Neural cell (in vitro differentiated cells): ENCODE results near the gene TNNT2. TPM values are rescaled to one million over a fixed set of nuclear protein-coding genes. Genes with fewer than 3 reads are reported as not detected.

Experiments
- H2AFZ ChIP-seq: fragments of 200-600, 300-800 bp; sonication (generic), shearing (Covaris generic); 2 replicates; pipeline ENCODE4 v1.6.0; 2014; ENCODE audit warnings: low read depth, mild to moderate bottlenecking, antibody characterized with exemption, low read length, moderate library complexity
- H3F3A ChIP-seq: fragments of 200-600 bp; shearing (Covaris generic); 2 replicates; pipeline ENCODE4 v1.6.1; 2016; ENCODE audit warnings: mild to moderate bottlenecking, moderate library complexity, mixed read lengths, antibody characterized with exemption, low read length; ENCODE audit not compliant: insufficient read depth, poor library complexity, severe bottlenecking
- H3K27ac ChIP-seq: fragments of 200-600, 300-800 bp; sonication (generic), shearing (Covaris generic); 2 replicates; pipeline ENCODE4 v1.5.1; 2014; ENCODE audit warnings: mild to moderate bottlenecking, low read length, moderate library complexity
- H3K27me3 ChIP-seq: fragments of 300-800, 200-600 bp; sonication (generic), shearing (Covaris generic); 2 replicates; pipeline ENCODE4 v1.6.0; 2014; ENCODE audit warnings: mild to moderate bottlenecking, low read depth, low read length, moderate library complexity; ENCODE audit not compliant: insufficient read depth
- H3K36me3 ChIP-seq: fragments of 300-800, 200-600 bp; sonication (generic), shearing (Covaris generic); 2 replicates; pipeline ENCODE4 v1.5.1; 2014; ENCODE audit warnings: mild to moderate bottlenecking, antibody characterized with exemption, low read length, moderate library complexity; ENCODE audit not compliant: insufficient read depth
- H3K4me2 ChIP-seq: fragments of 300-800, 200-600 bp; sonication (generic), shearing (Covaris generic); 2 replicates; pipeline ENCODE4 v1.6.0; 2014; ENCODE audit warnings: mild to moderate bottlenecking, low read length
- H3K4me3 ChIP-seq: fragments of 300-800, 200-600 bp; sonication (generic), shearing (Covaris generic); 2 replicates; pipeline ENCODE4 v1.5.1; 2014; ENCODE audit warnings: mild to moderate bottlenecking, low read length, moderate library complexity
- H3K79me2 ChIP-seq: fragments of 200-600 bp; shearing (Covaris generic); replicated peaks from 2 replicates; pipeline ENCODE4 v1.6.0; 2014; ENCODE audit warnings: mild to moderate bottlenecking, low read length, moderate library complexity; ENCODE audit not compliant: insufficient read depth
- H3K9ac ChIP-seq: fragments of 300-800, 200-600 bp; sonication (generic), shearing (Covaris generic); 2 replicates; pipeline ENCODE4 v1.6.1; 2016; ENCODE audit warnings: mild to moderate bottlenecking, low read length, mixed read lengths
- H3K9me2 ChIP-seq: fragments of 200-600 bp; shearing (Covaris generic); 2 replicates; pipeline ENCODE4 v1.6.1; 2016; ENCODE audit warnings: mild to moderate bottlenecking, low read length, mixed read lengths; ENCODE audit not compliant: insufficient read depth
- H3K9me3 ChIP-seq: fragments of 200-600, 300-800 bp; sonication (generic), shearing (Covaris generic); 2 replicates; pipeline ENCODE4 v1.6.1; 2016; ENCODE audit warnings: mild to moderate bottlenecking, mixed run types, low read length, moderate library complexity, mixed read lengths
- H4K20me1 ChIP-seq: fragments of 200-600 bp; shearing (Covaris generic); 2 replicates; pipeline ENCODE4 v1.6.1; 2016; ENCODE audit warnings: mild to moderate bottlenecking, mixed run types; ENCODE audit not compliant: insufficient read depth
- EP300 ChIP-seq: fragments of 450-650 bp; conservative IDR thresholded peaks from 2 replicates; pipeline ENCODE4 v1.6.1; 2014; ENCODE audit warnings: antibody characterized with exemption, mild to moderate bottlenecking, moderate library complexity; ENCODE audit not compliant: poor library complexity, severe bottlenecking
- EZH2 ChIP-seq: fragments of 200-600, 300-800 bp; shearing (Covaris generic), sonication (generic); IDR thresholded peaks from 2 replicates; pipeline ENCODE4 v1.6.1; 2014; ENCODE audit warnings: antibody characterized with exemption, low read length, borderline replicate concordance, mild to moderate bottlenecking; ENCODE audit not compliant: insufficient read depth, poor library complexity, severe bottlenecking
- MXI1 ChIP-seq: fragments of 450-650 bp; conservative IDR thresholded peaks from 2 replicates; pipeline ENCODE4 v1.6.1; 2014; ENCODE audit warnings: antibody characterized with exemption, mild to moderate bottlenecking; ENCODE audit not compliant: poor library complexity, severe bottlenecking
- POLR2AphosphoS5 ChIP-seq: IDR thresholded peaks from 2 replicates; pipeline ENCODE4 v1.6.1; 2012
- RAD21 ChIP-seq: fragments of 450-650 bp; conservative IDR thresholded peaks from 2 replicates; pipeline ENCODE4 v1.6.1; 2014; ENCODE audit warnings: antibody characterized with exemption, mild to moderate bottlenecking, moderate library complexity
- SMC3 ChIP-seq: fragments of 450-650 bp; conservative IDR thresholded peaks from 2 replicates; pipeline ENCODE4 v1.6.1; 2014; ENCODE audit warnings: antibody characterized with exemption, mild to moderate bottlenecking, moderate library complexity; ENCODE audit not compliant: poor library complexity
- TAF1 ChIP-seq: IDR thresholded peaks from 2 replicates; pipeline ENCODE4 v1.6.1; 2012; ENCODE audit warnings: low read depth
- polyA plus RNA-seq: library from polyadenylated mRNA; depleted of rRNA; stranded (reverse); fragments of >200 nt; gene quantifications from 2 replicates; pipeline ENCODE4 v1.2.3, GENCODE V29; 2014
- TF ChIP-seq, protein P1 (sequence below): IDR thresholded peaks from 2 replicates; pipeline ENCODE4 v1.6.1; 2012; ENCODE audit warnings: borderline replicate concordance
- TF ChIP-seq, protein P2 (sequence below): fragments of 450-650 bp; IDR thresholded peaks from 2 replicates; pipeline ENCODE4 v1.5.1; 2014; ENCODE audit warnings: antibody characterized with exemption, mild to moderate bottlenecking, moderate library complexity; ENCODE audit not compliant: poor library complexity, severe bottlenecking

The TNNT2 gene
- polyA plus RNA-seq, 1 donor from 2014 or later: not detected

DNA sequence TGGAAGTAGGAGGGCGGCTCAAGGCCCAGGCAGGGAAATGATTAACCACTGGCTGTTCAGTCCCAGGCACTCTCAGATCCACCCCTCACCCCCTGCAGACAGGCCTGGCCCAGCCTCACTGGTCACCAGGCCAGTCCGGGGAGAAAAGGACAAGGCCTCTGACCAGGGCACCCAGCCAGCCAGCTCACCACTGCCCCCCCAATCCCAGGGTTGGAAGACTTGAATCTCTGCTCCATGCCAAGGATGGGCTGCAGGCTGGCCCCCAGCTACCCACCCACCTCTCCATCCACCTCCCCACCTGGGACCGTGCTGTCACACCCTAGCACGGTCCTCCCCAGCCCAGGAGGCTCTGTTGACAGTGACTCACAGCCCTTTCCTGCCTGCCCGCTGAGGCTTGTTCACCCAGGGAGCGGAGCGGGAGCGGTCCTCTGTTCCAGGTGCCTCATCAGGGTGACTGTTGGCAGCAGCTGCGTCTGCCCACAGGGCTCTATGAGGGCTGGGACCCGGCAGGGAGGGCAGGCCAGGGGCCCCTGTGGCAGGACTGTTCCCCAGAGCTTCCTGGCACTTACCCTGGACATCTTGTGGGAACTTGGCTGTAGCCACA is 19.5 kb upstream of the TNNT2 start:
- H3K9ac ChIP-seq: no peak overlapping the region
- H4K20me1 ChIP-seq: no peaks in the 10 kb centered on the region
- TF ChIP-seq, protein P1, sequence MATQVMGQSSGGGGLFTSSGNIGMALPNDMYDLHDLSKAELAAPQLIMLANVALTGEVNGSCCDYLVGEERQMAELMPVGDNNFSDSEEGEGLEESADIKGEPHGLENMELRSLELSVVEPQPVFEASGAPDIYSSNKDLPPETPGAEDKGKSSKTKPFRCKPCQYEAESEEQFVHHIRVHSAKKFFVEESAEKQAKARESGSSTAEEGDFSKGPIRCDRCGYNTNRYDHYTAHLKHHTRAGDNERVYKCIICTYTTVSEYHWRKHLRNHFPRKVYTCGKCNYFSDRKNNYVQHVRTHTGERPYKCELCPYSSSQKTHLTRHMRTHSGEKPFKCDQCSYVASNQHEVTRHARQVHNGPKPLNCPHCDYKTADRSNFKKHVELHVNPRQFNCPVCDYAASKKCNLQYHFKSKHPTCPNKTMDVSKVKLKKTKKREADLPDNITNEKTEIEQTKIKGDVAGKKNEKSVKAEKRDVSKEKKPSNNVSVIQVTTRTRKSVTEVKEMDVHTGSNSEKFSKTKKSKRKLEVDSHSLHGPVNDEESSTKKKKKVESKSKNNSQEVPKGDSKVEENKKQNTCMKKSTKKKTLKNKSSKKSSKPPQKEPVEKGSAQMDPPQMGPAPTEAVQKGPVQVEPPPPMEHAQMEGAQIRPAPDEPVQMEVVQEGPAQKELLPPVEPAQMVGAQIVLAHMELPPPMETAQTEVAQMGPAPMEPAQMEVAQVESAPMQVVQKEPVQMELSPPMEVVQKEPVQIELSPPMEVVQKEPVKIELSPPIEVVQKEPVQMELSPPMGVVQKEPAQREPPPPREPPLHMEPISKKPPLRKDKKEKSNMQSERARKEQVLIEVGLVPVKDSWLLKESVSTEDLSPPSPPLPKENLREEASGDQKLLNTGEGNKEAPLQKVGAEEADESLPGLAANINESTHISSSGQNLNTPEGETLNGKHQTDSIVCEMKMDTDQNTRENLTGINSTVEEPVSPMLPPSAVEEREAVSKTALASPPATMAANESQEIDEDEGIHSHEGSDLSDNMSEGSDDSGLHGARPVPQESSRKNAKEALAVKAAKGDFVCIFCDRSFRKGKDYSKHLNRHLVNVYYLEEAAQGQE: no peak
- TF ChIP-seq SMC3 (no peak), POLR2AphosphoS5 (no peak), MXI1 (no peak), RAD21 (no peak), EP300 (no peak), TAF1 (no peak), EZH2 (no peak)
- TF ChIP-seq, protein P2, sequence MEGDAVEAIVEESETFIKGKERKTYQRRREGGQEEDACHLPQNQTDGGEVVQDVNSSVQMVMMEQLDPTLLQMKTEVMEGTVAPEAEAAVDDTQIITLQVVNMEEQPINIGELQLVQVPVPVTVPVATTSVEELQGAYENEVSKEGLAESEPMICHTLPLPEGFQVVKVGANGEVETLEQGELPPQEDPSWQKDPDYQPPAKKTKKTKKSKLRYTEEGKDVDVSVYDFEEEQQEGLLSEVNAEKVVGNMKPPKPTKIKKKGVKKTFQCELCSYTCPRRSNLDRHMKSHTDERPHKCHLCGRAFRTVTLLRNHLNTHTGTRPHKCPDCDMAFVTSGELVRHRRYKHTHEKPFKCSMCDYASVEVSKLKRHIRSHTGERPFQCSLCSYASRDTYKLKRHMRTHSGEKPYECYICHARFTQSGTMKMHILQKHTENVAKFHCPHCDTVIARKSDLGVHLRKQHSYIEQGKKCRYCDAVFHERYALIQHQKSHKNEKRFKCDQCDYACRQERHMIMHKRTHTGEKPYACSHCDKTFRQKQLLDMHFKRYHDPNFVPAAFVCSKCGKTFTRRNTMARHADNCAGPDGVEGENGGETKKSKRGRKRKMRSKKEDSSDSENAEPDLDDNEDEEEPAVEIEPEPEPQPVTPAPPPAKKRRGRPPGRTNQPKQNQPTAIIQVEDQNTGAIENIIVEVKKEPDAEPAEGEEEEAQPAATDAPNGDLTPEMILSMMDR: no peak
- H3K27me3 ChIP-seq: peaks cover 49% of the 10 kb centered on the region
- H3K36me3 ChIP-seq: no peaks in the 10 kb centered on the region
- H2AFZ ChIP-seq: no peak overlapping the region
- no peaks in the 10 kb centered on the region for H3K79me2 ChIP-seq
- no peaks in the 10 kb centered on the region for H3F3A ChIP-seq
- H3K4me3 ChIP-seq: no peak overlapping the region
- H3K9me3 ChIP-seq: no peaks in the 10 kb centered on the region
- no peaks in the 10 kb centered on the region for H3K9me2 ChIP-seq
- H3K4me2 ChIP-seq: no peak overlapping the region
- H3K27ac ChIP-seq: no peak overlapping the region

DNA sequence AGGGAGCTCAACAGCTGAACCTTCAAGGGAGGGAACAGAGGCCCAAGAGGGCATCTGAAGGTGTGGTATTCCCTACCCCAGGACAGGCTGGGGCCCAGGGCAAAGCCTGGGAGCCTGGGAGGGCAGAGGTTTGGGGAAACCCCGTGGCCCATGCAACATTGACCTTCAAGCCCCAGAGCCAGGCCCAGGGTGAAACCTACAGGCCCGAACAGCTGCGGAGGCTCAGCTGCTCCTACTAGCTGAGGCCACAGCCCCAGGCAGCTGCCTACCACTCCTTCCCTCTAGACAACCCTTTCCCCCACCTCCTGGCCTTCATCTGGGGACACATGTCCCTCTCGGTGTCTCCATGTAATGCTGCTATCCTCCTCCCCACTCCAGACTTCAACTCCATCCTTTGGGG is 18.5 kb upstream of the TNNT2 start:
- Histone ChIP-seq H3K9me3 (no peaks in the 10 kb centered on the region), H3K79me2 (no peaks in the 10 kb centered on the region), H3K27ac (no peak overlapping the region), H3K4me3 (no peak overlapping the region), H3F3A (no peaks in the 10 kb centered on the region), H3K27me3 (peaks cover 39% of the 10 kb centered on the region), H2AFZ (no peak overlapping the region), H3K36me3 (no peaks in the 10 kb centered on the region), H3K9me2 (no peaks in the 10 kb centered on the region), H3K4me2 (no peak overlapping the region), H3K9ac (no peak overlapping the region), H4K20me1 (no peaks in the 10 kb centered on the region)
- TF ChIP-seq EP300 (no peak), POLR2AphosphoS5 (no peak), RAD21 (no peak), TAF1 (no peak), SMC3 (no peak)
- TF ChIP-seq, protein P2: no peak
- TF ChIP-seq, protein P1: no peak
